Kidney epithelial cell (primary cell): ENCODE measurements around the gene SCAMP3. TPM values are rescaled to one million over a fixed set of nuclear protein-coding genes. Genes with fewer than 3 reads are reported as not detected.
"Not testable (repeated sequence)": the region's sequence is repeated elsewhere in the genome, so short reads cannot be mapped to it uniquely, and the experiment has no call there.

ENCODE experiments used
- DNase-seq: peaks from one replicate; pipeline ENCODE4 v3.0.0-alpha.2; 2010; ENCODE audit warnings: low read depth
- H3K27me3 ChIP-seq: 2 replicates; pipeline ENCODE4 v1.6.0; 2011; ENCODE audit warnings: low read length; ENCODE audit not compliant: control insufficient read depth, insufficient read depth
- H3K36me3 ChIP-seq: 2 replicates; pipeline ENCODE4 v1.5.1; 2011; ENCODE audit warnings: low read length; ENCODE audit not compliant: control insufficient read depth, insufficient read depth
- H3K4me3 ChIP-seq: 2 replicates; pipeline ENCODE4 v1.5.1; 2011; ENCODE audit warnings: low read depth, mild to moderate bottlenecking, control low read depth, low read length
- total RNA-seq: library from RNA; depleted of rRNA; stranded (reverse); fragments of >200 nt; gene quantifications from 2 replicates; pipeline ENCODE4 v1.2.3, GENCODE V29; 2015
- TF ChIP-seq, protein P1 (sequence below): IDR thresholded peaks from 2 replicates; pipeline ENCODE4 v1.5.1; 2011; ENCODE audit warnings: mild to moderate bottlenecking, moderate library complexity, low read length, control low read depth, inconsistent platforms; ENCODE audit not compliant: insufficient read depth, poor library complexity, severe bottlenecking

Gene SCAMP3
- total RNA-seq, 1 donor from 2014 or later = 93.8 TPM

DNA sequence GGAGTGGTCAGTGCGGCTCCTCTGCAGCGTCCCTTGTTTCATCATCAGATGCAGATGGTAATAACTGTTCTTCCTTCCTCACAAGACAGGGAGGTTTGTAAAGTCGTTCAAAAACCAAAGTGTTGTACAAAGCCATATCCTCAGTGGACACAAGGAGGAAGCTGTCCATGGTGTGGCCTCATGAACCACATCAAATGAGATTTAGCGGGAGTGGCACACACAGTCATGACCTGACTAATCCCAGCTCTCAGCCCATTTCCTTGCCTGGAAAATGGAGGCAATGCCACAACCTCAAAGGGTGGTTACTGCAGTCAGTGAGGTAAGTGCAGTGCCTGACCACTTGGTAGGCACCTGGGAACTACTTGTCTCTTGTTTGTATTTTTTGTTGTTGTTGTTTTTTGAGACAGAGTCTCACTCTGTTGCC lies 20.3 kb downstream of the SCAMP3 start:
- H3K36me3 ChIP-seq = no peaks in the 10 kb centered on the region
- TF ChIP-seq, protein P1, sequence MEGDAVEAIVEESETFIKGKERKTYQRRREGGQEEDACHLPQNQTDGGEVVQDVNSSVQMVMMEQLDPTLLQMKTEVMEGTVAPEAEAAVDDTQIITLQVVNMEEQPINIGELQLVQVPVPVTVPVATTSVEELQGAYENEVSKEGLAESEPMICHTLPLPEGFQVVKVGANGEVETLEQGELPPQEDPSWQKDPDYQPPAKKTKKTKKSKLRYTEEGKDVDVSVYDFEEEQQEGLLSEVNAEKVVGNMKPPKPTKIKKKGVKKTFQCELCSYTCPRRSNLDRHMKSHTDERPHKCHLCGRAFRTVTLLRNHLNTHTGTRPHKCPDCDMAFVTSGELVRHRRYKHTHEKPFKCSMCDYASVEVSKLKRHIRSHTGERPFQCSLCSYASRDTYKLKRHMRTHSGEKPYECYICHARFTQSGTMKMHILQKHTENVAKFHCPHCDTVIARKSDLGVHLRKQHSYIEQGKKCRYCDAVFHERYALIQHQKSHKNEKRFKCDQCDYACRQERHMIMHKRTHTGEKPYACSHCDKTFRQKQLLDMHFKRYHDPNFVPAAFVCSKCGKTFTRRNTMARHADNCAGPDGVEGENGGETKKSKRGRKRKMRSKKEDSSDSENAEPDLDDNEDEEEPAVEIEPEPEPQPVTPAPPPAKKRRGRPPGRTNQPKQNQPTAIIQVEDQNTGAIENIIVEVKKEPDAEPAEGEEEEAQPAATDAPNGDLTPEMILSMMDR = no peak
- H3K27me3 ChIP-seq = no peaks in the 10 kb centered on the region
- no peak overlapping the region for H3K4me3 ChIP-seq
- DNase-seq = no peak

DNA sequence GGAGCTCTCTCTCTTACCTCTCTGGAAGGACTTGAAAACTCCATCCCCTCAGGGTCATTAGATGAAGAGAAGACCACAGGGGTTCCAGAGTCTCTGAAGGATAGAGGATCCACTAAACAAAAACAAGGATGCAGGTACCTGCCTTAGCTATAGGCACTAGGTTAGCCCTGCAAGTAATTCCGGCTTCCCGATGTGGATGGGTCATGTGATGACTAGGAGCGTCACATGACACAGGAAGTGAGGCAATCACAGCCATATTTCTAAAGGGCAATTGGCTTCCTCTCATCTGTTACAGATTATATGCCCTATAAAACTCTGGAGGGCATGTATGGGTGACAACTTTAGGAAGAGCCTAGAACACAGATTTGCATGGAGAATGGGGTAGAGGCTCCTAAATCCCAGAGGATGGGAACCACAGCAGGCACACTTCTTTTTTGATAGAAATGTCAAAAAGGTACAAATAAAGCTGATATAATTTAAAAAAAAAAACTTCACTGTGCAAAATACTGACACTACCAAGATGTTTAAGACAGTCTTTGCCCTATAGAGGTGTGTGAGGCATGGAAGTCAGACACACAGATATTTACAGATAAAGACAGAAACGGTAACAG lies 21.0 kb downstream of the SCAMP3 start:
- no peaks in the 10 kb centered on the region for H3K36me3 ChIP-seq
- no peak for DNase-seq
- no peaks in the 10 kb centered on the region for H3K27me3 ChIP-seq
- peak overlapping the region; percentile 44 for H3K4me3 ChIP-seq
- TF ChIP-seq, protein P1 = no peak

DNA sequence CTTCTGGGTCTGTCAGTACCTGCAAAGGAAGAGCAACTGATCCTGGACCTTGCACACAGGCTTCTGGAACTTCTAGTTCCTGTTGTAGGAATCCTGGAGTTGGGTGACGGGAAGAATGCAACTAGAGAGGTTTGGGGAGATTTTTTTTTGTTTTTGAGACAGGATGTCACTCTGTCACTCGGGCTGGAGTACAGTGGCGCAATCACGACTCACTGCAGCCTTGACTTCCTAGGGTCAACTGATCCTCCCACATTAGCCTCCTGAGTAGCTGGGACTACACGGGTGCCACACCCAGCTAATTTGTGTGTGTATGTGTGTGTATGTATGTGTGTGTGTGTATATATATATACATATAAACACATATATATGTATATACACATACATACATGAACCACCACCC lies 25.7 kb downstream of the SCAMP3 start:
- no peaks in the 10 kb centered on the region for H3K27me3 ChIP-seq
- no peak for DNase-seq
- no peaks in the 10 kb centered on the region for H3K36me3 ChIP-seq
- TF ChIP-seq, protein P1 = no peak
- no peak overlapping the region for H3K4me3 ChIP-seq

DNA sequence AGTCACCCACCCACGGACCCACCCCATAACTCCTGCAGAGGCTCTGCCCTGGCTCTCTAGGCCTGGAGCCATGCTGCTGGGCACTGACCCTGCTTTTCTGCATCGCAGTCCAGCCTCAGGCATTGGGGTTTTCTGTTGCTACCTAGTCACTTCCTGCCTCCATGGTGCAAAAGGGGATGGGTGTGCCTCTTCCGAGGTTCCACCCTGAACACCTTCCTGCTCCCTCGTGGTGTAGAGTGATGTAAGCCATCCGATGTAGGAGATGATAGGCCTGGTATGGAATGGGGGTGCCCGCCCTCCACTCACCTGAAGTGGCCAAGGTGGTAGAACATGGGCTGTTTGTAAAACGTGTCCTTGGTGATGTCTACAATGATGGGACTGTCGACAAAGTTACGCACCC lies 26.8 kb downstream of the SCAMP3 start:
- H3K27me3 ChIP-seq, DNase-seq, H3K36me3 ChIP-seq, H3K4me3 ChIP-seq: not testable (repeated sequence)

DNA sequence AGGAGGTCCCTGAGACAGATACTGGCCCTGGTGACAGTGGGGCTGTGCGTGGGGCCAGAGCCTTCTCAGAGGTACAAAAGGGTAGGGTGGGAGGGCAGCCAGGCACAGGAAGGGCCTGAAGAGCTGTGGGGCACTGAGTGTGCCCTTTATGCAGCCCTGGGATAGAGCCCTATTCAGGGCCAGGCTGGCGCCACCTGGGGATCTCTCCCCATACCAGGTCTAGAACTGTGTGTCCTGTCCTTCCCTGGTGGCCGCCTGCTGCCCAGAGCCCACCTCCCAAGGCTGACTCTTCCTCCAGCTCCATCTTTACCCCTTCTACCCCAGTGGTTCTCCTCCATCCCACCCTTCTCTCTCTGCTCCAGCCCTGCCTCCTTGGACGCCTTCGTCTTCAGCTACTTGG lies 28.7 kb downstream of the SCAMP3 start:
- not testable (repeated sequence) for DNase-seq, H3K36me3 ChIP-seq, H3K27me3 ChIP-seq, H3K4me3 ChIP-seq

DNA sequence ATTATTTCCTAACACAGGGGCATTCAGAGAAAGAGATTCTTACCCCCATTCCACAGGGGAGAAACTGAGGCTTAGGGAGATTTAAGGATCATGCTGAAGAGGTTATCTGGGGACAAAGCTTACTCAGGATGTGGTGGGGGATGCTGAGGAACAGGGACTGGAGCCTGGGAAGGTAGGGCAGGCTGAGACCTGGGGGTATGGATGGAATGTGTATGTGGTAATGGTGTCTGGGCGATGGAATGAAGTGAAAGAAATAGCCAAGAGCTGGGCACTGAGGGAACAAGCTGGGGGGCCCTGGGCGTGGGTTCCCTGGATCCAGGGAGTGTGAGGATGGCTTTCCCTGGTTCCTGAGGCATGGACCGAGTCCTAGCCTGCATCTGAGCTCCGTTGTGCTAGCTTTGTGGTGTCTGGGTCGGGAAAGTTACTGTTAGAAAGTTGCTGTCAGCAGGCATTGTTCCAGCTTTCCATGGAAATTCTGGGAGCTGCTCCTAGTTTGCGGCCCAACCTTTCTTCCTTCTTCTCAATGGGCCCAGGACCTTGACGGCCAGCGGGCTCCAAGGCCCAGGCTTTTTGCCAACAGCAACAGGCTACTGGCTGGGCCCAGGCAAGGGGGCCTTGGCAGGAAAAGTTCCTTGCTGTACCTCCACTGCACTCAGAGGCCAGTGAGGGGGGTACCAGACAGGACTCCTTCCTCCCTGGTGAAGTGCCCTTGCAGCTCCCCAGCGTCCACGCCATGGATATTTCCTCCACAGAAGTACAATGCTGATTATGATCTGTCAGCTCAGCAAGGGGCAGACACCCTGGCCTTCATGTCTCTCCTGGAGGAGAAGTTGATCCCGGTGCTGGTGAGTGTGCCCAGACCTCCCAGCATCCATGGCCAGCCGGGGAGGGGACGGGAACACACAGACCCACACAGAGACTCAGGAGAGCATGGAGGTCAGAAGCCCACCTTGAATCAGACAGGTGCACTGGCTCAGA lies 29.9 kb downstream of the SCAMP3 start:
- H3K4me3 ChIP-seq, DNase-seq, H3K27me3 ChIP-seq, H3K36me3 ChIP-seq: not testable (repeated sequence)

DNA sequence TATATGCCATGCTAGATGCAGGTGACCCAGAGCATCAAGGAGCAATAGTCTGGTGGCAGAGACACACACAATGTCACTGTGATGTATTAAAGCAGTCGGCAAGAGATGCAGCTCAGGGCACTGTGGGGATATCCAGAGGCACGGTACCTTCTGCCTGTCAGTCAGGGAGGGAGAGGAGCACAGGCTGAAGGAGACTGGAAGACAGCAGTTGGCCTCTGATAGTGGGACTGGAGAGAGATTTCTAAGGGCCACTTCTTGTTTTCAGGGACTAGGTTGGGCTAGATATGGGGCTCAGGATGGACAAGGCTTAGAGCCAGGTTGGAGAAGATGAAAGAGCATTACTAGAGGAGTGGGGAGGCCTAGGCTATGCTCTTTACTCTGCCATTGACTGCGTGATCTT lies 30.9 kb downstream of the SCAMP3 start:
- not testable (repeated sequence) for H3K4me3 ChIP-seq, H3K27me3 ChIP-seq, H3K36me3 ChIP-seq, DNase-seq

DNA sequence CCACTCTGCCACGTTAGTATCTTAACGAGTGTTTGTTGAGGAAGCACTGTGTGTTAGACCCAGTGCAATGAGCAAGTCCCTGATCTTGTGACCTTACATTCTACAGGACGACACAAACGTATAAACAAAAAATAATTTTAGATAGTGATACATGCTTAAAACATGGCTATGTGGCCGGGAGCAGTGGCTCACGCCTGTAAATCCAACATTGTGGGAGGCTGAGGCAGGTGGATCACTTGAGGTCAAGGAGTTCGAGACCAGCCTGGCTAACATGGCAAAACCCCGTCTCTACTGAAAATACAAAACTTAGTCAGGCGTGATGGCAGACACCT lies 34.1 kb downstream of the SCAMP3 start:
- no peaks in the 10 kb centered on the region for H3K36me3 ChIP-seq
- H3K4me3 ChIP-seq = peak overlapping the region; percentile 35
- H3K27me3 ChIP-seq = no peaks in the 10 kb centered on the region
- DNase-seq = no peak
- TF ChIP-seq, protein P1 = no peak
